Hepatic stellate cell (primary cell): Measurements from ENCODE around the gene CEP72.
"Not testable (repeated sequence)": the region's sequence is repeated elsewhere in the genome, so short reads cannot be mapped to it uniquely, and the experiment has no call there.

Experiments
- DNase-seq: peaks from one replicate; pipeline ENCODE4 v3.0.0; 2011; ENCODE audit warnings: low spot score

CEP72 gene

DNA sequence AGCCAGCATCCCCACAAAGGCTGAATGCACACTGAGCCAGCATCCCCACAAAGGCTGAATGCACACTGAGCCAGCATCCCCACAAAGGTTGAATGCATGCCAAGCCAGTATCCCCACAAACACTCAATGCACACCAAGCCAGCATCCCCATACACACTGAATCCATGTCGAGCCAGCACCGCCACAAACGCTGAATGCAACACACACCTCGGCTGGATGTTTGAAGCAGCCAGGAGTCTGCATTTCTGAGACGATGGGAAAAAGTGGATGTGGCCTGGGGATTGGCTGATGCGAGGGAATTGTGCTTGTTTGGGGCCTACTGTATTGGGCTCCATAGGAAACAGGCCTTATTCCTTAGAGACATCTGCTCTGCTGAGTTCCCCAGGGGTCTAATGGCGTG is 30.9 kb upstream of the CEP72 start:
- DNase-seq: no peak

DNA sequence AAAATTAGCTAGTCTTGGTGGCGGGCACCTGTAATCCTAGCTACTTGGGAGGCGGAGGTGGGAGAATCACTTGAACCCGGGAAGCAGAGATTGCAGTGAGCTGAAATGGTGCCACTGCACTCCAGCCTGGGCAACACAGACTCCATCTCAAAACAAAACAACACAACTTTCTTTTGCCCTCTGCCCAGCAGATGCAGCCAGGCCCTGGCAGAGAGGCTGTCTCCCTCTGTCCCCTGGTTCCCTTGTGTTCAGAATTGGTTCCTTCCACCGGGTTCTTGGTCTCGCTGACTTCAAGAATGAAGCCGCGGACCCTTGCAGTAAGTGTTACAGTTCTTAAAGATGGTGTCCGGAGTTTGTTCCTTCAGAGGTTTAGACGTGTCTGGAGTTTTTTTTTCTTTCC is 30.2 kb upstream of the CEP72 start:
- no peak for DNase-seq

DNA sequence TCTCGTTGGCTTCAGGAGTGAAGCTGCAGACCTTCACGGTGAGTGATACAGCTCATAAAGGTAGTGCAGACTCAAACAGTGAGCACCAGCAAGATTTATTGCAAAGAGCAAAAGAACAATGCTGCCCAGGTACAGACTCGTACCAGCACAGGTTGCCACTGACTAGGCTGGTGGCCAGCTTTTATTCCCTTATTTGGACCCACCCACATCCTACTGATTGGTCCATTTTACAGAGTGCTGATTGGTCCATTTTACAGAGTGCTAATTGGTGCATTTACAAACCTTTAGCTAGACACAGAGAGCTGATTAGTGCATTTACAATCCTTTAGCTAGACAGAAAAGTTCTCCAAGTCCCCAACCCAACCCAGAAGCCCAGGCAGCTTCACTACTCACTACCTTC is 29.7 kb upstream of the CEP72 start:
- DNase-seq: not testable (repeated sequence)

DNA sequence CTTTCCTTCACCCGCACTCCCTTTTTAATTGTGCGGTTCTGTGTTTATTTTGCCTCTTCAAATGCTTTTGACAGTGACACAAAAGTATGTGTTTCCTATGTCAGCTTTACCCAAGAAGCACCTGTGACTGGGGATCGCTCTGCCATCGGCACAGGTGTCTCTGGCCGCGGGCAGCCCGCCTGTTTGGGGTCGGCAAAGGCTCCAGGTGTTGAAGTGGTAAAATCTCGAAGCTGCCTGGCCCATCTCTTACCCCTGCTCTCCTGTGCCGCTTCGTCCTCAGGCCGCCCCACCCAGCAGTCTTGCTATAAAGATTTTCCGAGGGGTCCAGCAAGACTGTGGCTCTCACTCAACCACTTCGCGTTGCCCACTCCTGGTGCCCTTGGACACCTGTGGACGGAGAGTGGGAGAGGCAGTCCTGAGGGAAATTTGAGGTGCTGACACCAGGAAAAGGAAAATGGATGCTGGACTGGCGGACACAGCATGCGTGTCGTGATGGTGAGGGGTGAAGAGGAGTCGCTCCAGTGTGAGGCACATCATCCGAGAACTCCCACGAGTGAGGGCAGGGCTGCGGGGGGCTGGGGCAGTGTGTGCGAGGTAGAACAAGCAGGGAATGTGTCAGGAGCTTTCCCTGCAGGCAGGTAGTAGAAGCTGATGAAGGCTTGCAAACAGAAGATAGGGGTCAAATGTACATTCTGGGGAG is 29.1 kb upstream of the CEP72 start:
- DNase-seq: no peak

DNA sequence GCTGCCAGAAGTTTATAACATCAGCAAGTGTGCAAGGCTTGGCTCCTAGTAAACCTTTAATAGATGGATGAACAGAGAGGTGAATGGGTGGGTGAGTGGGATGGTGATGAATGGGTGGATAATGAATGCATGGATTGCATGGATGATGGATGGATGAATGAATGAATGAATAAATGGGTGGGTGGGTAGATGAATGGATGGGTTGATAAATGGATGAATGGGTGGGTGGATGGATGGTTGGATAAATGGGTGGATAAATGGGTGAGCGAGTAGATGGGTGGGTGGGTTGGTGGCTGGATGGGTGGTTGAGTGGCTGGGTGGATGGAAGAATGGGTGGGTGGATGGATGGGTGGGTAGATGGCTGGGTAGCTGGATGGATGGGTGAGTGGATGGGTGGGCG is 28.5 kb upstream of the CEP72 start:
- no peak for DNase-seq

DNA sequence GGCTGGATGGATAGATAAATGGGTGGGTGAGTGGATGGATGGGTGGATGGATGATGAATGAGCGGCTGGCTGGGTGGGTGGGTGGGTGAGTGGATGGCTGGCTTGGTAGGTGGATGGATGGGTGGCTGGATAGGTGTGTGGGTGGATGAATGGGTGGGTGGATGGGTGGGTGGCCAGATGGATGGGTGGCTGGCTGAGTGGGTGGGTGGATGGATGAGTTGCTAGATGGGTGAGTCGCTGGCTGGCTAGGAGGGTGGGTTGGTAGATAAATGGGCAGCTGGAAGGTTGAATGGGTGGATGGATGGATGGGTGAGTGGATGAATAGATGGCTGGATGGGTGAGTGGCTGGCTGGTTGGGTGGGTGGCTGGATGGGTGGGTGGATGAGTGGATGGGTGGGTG is 27.9 kb upstream of the CEP72 start:
- DNase-seq: no peak

DNA sequence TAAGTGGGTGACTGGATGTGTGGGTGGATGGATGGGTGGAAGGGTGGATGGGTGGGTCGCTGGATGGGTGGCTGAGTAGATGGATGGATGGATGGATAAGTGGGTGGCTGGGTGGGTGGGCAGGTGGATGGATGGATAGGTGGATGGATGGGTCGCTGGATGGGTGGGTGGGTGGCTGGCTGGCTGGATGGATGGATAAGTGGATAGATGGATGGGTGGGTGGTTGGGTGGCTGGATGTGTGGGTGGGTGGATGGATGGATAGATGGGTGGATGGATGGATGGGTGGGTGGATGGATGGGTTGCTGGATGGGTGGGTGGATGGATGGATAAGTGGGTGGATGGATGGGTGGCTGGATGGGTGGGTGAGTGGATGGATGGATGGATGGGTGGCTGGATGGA is 27.3 kb upstream of the CEP72 start:
- DNase-seq: no peak

DNA sequence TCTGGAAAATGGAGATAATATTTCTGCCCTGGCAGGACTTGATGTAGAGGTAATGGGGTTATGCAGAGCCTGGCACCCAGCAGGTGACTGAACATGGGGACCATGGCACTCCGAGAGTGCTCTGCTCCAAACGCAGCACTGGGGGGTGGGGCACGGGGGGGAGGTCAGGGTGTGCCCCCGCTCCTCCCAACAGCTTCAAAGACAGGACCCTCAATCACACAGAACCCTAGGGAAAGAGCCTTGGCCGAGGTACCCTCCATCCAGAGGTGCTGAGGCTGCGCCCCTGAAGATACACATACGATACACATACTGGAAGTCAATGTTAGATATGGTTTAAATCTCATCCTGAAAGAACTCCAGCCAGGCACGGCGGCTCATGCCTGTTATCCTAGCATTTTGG is 26.6 kb upstream of the CEP72 start:
- DNase-seq: no peak

DNA sequence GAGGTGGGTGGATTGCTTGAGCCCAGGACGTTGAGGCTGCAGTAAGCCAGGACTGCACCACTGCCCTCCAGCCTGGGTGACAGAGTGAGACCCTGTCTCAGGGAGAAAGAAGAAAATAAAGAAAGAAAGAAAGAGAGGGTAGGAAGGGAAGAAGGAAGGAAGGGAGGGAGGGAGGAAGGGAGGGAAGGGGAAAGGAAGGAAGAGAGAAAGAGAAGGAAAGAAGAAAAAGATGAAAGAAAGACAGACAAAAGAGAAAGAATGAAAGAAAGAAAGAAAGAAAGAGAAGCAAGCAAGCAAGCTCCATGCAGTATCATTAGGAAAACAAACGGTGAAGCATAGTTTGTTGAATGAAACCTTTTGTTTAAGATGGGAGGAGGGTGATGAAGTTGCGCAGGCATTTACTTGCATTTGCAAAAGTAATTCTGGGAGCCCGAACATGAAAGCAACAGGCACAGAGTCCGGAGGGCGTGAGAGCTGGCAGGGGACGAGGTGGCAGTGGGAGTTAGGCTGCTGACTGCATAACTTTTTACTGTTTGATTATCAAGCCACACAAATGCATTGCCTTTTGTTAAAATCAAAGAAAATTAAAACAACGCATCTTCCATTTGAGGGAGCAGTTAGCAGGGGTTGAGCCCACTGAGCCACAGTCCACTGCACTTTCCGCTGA is 26.0 kb upstream of the CEP72 start:
- no peak for DNase-seq

DNA sequence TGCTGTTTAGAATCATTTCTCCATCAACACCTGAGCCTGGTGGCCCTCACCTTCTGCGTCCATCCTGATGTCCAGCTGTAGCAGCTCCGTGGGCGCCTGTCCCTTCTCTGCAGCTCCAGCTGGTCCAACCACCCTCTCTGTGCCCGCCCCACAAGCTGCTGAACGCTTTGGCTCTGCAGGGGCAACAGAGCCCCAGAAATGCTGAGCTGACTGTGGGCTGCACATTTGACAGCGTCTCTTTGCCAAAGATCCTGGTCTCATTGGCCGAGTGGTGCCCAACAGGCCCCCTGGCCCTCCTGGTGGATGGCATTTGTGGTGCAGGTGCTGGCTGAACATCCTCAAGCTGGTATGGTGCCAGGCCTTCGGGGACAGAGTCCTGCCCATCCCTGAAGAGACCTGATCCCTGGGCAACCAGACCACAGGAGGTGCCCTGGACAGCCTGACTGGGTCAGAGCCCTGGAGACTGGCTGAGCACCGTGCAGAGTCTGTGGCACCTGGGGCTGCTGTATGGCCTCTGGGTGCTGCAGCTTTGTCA is 25.3 kb upstream of the CEP72 start:
- no peak for DNase-seq

DNA sequence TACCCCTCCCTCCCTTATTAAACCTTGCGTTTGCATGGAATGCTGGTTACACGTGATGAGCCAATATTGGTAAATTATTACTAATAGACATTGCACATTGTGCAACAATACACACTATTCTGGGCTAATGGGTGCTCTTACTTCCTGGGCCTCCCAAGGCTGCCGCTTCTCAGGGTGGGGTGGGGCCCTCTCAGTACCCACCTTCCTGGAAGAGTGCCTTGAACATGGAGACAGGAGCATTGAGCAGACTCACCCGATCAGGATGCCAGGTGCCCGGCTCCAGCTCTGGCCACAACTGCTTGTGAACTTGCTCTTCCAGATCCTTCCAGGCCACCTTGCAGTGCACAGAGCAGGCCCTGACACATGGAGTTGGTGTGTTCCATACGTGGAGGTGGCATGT is 24.7 kb upstream of the CEP72 start:
- DNase-seq: no peak

DNA sequence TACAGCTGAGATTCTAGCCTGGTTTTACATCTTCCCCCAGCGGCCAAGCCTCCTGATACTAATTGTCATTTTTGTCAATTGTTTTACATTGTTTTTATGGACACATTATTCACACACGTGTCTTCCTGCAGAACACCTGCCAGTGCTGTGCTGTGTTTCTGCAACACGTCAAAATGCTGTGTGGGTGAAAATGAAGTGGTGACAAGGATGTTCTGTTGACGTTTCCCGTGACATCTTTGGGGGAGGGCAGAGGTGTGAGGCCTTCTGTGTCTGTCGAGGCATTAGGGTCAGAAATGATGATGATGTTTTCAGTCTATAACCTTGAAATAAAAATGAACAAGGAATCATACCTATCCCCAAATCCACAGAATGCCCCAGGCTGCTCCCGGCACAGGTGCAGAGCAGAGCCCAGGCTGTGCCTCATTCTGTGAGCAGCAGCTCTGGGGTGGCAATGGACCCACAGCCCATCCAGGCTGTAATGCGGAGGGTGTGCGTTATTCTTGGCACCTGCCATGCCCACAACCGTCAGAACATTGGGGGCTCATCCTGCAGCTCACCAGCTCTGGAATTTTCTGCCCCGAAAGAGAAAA is 23.6 kb upstream of the CEP72 start:
- no peak for DNase-seq

DNA sequence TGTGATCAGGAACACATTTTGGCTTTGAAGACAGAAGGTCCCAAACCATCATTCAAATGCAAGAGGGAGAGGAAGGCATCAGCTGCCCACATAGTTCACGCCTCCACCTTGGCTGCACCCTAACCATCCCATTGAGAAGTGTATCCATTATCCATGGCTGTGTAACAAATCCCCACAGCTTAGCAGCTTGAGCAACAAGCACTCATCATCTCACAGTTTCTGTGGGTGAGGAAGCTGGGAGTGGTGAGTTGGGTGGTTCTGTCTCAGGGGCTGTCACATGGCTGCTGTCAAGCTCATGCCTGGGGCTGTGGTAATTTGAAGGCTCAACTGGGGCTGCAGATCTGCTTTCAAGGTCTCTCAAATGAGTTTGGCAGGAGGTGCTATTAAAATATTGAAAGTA is 23.0 kb upstream of the CEP72 start:
- DNase-seq: no peak

DNA sequence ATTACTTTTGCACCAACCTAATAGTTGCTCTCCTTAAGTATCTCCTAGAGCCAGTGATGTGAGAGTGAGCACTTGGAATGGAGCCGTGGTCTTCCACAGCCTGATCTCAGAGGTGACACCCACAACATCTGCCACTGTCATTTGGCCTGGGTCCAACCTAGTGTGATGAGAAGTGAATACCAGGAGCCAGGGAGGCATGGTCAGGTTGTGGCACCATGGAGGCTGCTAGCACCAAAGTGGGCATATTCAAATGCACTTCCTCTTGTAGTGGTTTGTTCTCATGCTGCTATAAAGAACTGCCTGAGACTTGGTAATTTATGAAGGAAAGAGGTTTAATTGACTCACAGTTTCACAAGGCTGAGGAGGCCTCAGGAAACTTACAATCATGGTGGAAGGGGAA is 22.6 kb upstream of the CEP72 start:
- DNase-seq: no peak

DNA sequence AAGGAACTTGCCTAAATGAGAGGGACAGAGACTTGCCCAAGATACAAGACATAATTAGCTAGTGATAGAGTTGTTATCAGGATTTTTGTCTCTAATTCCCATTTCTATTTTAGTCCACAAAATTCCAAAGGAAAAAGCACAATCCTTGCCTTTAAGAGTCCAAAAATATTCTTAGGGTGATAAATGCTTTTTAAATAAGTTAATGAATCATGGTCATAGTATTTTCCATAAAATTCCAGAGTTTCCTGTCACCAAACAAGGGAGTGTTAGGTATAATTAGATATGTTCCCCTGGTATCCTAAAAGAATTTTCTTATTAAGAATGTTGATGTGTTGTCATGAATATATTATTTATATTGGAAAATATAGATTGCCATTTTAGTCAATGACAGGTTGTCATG is 21.8 kb upstream of the CEP72 start:
- DNase-seq: no peak

DNA sequence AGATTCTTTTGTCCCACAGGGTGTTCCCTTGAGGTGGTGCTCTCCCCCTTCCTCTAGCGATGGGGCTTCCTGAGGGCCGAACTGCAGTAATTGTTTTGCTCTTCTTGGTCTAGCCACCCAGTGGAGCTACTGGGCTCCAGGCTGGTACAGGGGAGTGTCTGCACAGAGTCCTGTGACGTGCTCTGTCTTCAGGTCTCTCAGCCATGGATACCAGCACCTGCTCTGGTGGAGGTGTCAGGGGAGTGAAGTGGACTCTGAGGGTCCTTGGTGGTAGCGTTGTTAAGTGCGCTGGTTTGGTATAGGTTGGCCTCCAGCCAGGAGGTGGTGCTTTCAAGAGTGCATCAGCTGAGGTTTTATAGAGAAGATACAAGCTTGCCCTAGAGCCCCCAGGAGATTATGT is 20.4 kb upstream of the CEP72 start:
- no peak for DNase-seq

DNA sequence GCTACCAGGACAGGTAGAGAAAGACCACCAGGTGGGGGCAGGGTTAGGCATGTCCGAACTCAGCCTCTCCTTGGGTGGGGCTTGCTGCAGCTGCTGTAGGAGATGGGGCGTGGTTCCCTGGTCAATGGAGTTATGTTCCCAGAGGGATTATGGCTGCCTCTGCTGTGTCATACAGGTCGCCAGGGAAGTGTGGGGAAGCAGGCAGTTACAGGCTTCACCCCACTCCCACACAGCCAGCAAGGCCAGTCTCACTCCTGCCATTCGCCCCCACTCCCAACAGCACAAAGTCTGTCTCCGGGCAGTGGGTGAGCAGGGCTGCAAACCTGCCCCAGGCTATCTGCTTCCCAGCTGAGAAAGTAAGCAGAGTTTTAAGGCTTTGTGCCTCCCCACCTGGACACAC is 20.0 kb upstream of the CEP72 start:
- no peak for DNase-seq

DNA sequence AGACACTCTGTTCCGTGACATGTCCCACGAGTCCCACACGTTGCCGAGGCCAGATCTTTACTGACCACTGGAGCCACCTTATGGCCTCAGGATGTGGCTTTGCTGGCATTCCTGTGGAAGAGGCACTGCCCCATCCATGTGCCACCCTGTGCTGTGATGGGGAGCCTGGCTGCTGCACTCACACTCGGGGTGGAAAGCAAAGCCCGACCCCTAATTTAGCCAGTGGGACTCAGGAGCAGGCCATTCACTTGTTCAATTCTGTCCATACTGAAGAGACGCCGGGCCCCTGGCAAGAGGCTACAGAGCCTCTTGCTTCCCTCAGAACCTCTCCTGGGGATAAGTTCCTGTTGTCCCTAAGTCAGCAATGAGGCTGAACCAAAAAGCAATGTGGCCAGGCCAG is 18.6 kb upstream of the CEP72 start:
- DNase-seq: no peak

DNA sequence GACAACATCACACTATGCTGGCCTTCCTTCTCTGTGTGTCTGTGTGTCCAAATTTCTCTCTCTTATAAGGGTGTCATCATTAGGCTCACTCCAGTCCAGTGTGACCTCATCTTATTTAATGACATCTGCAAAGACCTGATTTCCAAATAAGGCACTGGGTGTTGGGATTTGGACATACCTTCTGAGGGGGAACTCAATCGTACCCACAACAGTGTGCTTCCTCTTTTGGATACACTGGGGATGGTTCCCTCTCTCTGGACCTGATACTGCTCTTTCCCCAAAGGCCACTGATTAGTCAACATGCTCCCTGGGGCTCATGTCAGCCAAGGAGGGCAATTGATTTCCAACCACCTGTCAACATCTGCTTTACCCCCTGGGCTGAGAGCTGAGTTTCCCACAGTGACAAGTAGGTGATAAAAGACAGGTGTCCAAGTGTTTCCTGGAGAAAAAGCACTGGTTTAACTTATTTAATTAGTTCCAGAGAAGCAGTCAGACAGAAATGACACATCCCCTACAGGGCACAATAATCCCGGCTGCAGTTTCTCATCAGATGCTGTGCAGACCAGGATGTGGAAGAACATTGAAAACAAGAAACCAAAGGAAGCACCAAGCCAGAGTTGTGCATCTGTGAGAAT is 17.8 kb upstream of the CEP72 start:
- no peak for DNase-seq

DNA sequence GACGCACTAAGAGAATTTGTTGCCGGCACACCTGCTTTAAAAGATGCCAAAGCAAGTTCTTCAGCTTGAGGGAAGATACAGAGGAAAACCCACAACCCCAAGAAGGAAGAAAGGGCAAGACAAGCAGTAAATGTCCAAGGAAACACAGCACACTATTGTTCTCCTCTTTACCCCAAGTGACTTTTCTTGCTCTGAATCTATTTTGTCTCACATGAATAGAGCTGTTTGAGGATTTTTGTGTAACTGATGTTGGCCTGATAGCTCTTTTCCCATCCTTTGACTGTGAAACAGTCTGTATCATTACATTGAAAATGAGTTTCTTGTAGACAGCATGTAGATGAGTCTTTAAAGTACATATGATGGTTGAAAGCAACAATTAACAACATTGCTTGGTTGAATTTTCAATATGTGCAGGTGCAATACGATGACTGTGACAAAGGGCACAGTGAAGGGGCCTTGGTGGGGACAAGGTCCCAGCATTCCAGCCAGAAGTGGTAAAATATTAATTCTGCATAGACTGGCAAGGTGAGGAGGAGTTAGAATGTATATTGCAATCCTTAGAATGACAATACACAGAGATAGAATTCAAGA is 16.8 kb upstream of the CEP72 start:
- no peak for DNase-seq

DNA sequence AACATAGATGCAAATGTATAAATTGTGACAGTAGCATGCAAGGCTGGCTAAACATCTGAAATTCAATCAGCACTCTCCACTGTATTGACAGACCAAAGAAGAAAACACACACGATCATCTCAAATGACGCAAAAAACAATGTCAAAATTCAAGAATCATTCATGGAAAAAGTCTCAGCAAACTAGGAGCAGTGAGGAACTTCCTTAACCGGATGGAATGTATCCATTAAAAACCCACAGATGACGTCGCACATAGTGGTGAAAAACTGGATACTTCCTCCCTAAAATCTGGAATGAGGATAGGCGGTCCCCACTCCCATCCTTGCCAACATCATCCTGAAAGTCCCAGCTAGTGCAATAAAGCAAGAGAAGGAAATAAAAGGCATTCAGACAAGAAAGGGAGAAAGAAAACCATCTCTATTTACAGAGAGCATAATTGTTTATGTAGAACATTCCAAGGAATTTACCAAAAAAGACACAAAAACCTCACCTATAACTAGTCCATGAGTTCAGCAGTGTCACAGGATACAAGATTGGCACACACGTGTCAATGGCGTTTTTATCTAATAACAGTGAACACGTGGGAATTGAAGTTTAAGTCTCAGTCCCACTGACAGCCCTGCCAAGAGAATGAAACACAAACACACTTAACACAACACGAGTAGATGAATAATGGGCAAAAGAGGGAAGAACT is 14.1 kb upstream of the CEP72 start:
- no peak for DNase-seq

DNA sequence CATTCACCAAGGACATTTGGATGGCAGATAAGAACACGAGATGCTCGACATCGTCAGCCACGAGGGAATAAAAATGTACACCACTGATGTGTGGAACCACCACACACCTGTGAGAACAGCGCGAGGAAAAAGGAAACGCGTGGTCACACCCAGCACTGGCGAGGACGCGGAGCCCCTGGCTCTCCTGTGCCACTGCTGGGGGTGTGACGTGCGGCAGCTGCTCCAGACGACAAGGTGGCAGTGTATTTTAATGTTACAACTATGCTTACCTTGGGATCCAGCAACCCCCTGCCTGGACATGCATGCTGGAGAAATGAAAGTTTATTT is 13.6 kb upstream of the CEP72 start:
- DNase-seq: no peak
